Measurements from ENCODE around the gene GMCL2. TPM values are rescaled to one million over a fixed set of nuclear protein-coding genes. Genes with fewer than 3 reads are reported as not detected.

The GMCL2 gene
- total and polyA plus RNA-seq, 9 of the 15 experiments (the other 6 are each of a cell fraction or from before 2014, with no cell fraction given): 0.04 TPM; not detected in 8

- TF ChIP-seq REST (IDR thresholded peaks at IDR 0.05; ENCODE audit: borderline replicate concordance) (no peak), REST (CRISPR knock-in tag; IDR thresholded peaks at IDR 0.05; ENCODE audit: low read depth) (peak; percentile 24; the same call in 1 of the 2 replicates), ZNF146 (CRISPR knock-in tag; IDR thresholded peaks at IDR 0.05; ENCODE audit: unreplicated experiment) (no peak), TEAD2 (tag; IDR thresholded peaks at IDR 0.05) (no peak), ZNF668 (CRISPR knock-in tag; IDR thresholded peaks at IDR 0.05) (no peak), CEBPZ (IDR thresholded peaks at IDR 0.05; ENCODE audit: borderline replicate concordance, low read depth, low read length) (no peak), COPS2 (conservative IDR thresholded peaks at IDR 0.05) (no peak), E4F1 (CRISPR knock-in tag; IDR thresholded peaks at IDR 0.05; ENCODE audit: borderline replicate concordance) (no peak), DDX20 (tag; IDR thresholded peaks at IDR 0.05; ENCODE audit: low read depth) (no peak), PYGO2 (tag; IDR thresholded peaks at IDR 0.05) (no peak), KLF10 (CRISPR knock-in tag; IDR thresholded peaks at IDR 0.05) (no peak)
- TF ChIP-seq, protein P1, sequence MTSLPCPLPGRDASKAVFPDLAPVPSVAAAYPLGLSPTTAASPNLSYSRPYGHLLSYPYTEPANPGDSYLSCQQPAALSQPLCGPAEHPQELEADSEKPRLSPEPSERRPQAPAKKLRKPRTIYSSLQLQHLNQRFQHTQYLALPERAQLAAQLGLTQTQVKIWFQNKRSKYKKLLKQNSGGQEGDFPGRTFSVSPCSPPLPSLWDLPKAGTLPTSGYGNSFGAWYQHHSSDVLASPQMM (CRISPR knock-in tag; IDR thresholded peaks at IDR 0.05): no peak
Observed at GRCh38 chr5:178232124-178232919, 45.2 kb upstream of the GMCL2 start, which contains the start of gene PHYKPL (continued).

All from K562 (cell line).